Left lobe of liver (tissue), 2 donors: ENCODE measurements around the gene SOAT2. TPM values are rescaled to one million over a fixed set of nuclear protein-coding genes. Genes with fewer than 3 reads are reported as not detected.
"Not testable (repeated sequence)": the region's sequence is repeated elsewhere in the genome, so short reads cannot be mapped to it uniquely, and the experiment has no call there.

ENCODE experiments used
- ATAC-seq: fragments of 200-7000 bp; cut with Tn5 transposase; one replicate; pipeline ENCODE4 v1.9.1; 2020; ENCODE audit warnings: mild to moderate bottlenecking, moderate library complexity
- DNase-seq: peaks from one replicate; pipeline ENCODE4 v3.0.0-alpha.2; 2020; ENCODE audit warnings: low spot score
- total RNA-seq: library from RNA; stranded (reverse); gene quantifications from one replicate; pipeline ENCODE4 v1.2.1, GENCODE V29; 2021
- donor health status: DM: no; HTN: no; CAD: no; lungs with moderate emphysema.
- donor health status: DM: no; HTN: yes; CAD: no.

Gene SOAT2
- total RNA-seq, 1 donor from 2014 or later = 0.25 TPM

- DNase-seq (no peak), ATAC-seq (peak; percentile 65)
Observed at GRCh38 chr12:53101931-53102781, 1.1 kb upstream of the SOAT2 start.

DNA sequence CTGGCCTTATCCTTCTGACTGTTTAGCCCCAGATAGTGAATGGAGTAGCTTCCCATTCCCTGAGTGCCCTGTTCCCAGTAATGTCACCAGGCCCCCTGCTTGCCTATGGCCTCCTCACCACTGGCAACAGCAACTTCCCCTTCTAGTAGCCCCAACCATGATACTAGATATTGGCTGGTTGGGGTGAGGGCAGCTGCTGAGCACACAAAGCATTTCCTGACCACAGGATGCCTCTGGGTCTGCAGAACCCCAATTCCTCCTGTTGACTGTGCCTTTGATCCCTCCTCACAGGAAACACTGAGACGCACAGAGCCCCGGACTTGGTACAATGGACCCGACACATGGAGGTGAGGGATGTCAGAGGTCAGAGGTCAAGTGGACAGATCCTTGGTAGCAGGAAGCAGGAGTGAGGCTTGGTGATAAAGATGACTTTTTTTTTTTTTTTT, 597 bp downstream of the SOAT2 start:
- ATAC-seq (peak; percentile 9), DNase-seq (no peak)

- ATAC-seq (peak; percentile 24), DNase-seq (no peak)
Observed at GRCh38 chr12:53105256-53105655, 2.0 kb downstream of the SOAT2 start.

DNA sequence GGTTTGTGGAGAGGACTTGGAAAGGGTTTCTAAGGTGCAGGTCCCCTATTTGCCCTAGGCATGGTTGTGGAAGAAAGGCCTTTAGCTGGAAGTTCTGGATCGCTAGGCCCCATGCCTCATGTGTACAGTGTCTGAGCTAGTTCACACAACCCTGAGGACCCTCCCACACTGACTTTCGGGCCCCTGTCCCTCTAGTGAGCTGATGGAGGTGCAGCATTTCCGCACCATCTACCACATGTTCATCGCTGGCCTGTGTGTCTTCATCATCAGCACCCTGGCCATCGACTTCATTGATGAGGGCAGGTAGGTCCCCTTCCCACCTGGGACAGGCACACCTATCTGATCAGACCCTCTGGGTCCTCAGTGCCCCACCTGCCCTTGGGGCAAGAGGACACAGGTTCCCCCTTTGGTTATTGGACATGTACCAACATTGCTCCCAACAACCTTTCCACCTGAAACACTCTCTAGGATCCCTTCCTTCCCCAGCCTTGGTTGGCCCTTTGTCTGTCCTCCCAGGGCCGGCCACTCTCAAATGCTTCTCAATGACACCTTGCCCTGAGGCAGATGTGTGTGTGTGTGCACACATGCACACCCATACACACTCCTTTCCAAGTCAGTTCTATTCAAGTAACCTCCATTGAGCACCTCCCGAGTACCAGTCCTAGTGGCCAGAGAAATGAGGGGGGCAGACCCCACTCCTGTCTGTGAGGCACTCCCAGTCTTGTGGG, 2.6 kb downstream of the SOAT2 start:
- no peak for ATAC-seq
- no peak for DNase-seq

DNA sequence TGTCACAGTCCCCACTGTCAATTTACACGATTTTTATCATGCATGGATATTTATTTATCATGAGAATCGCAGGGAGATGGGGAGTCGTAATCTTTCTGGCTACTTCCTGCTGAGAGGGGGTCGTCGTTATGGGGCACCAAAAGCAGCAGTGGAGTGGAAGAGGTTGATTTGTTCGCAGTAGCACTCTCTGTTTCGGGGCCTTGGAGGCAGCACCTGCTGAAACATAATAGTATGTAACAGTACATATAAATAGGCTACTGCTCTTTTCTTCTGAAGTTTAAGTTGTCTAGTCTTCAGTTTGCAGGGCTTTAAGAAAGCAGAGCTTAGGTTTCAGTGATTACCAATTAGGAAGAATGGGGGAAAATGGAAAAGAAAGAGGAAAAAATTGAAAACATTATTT, 3.8 kb downstream of the SOAT2 start:
- ATAC-seq = no peak
- no peak for DNase-seq

DNA sequence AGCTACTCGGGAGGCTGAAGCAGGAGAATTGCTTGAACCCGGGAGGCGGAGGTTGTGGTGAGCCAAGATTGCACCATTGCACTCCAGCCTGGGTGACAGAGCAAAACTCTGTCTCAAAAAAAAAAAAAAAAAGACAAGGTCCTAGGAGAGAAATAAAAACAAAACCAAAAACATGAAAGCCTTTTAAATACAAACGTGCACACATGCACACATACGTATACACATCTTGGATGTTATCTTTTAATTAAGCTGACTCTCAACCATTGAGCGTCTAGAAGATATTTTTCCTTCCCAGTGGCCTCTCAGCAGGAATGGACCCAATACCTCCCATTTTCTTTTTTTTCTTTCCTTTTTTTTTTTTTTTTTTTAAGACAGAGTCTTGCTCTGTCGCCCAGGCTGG, 9.1 kb downstream of the SOAT2 start:
- not testable (repeated sequence) for DNase-seq, ATAC-seq

DNA sequence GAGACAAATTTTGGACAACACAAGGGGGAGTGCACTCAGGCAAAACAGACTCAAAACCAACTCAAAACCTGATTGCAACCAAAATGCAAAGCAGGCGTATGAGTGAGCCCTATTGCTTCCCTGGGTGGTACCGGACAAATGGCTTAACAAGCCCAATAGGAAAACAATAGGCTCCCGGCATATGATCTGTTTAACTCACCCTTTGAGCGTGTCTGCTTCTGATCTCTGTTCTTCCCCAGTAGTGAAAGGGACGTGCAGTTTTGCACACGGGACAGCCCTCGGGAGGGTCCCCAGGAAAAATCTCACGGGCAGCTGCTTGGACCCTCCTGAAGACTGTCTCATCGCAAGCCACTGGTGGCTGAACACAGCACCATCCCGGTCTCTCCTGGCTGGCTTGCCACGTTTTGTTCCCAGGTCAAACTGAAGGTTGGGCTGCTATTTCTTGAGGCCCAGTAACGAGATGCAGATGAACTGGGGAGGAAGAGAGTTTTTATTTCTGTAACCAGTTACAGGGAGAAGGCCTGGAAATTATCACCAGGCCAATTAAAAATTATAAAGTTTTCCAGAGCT, 9.9 kb downstream of the SOAT2 start:
- DNase-seq = no peak
- no peak for ATAC-seq

DNA sequence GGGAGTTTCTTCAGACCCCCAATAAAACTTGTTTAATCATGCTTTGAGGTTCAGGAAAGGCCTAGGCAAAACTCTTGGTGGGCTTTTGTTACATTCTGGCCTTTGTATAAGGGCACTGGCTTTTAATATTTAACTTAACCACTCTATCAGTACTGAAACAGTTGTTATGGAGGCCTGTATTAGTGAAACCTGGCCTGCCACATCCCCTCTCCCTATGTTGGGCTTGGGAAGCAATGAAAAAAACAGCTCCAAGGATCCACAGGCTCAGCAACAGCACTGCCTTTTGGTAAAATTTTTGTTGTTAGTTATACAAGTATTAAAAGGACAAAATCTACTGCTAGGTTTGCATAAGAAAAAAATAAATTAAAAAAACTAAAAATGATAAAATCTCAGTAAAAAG, 10.7 kb downstream of the SOAT2 start:
- ATAC-seq (no peak), DNase-seq (no peak)

DNA sequence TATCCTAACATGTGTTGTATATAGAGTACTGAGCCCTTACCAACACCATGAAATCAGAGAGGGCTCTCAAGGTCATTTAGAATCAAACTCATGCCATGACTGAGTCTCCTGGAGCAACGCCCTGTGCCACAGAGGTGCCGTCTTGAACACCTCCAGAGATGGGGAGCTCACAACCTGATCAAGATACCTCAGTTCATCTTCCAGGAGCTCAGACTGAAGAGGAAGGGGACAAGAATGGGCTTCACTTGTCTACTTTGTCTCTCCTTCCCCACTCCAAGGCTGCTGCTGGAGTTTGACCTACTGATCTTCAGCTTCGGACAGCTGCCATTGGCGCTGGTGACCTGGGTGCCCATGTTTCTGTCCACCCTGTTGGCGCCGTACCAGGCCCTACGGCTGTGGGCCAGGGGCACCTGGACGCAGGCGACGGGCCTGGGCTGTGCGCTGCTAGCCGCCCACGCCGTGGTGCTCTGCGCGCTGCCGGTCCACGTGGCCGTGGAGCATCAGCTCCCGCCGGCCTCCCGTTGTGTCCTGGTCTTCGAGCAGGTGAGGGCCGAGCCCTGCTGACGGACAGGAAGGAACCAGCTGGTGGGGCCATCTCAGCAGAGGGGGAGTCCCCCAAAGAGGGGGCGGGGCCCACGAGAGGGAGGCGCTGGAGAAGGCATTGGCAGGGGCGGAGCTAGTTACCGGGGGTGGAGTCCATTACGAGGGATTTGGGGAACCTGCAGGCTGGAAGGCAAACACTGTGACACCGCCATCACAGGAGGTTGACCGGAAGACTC, 12.0 kb downstream of the SOAT2 start:
- no peak for DNase-seq
- no peak for ATAC-seq

DNA sequence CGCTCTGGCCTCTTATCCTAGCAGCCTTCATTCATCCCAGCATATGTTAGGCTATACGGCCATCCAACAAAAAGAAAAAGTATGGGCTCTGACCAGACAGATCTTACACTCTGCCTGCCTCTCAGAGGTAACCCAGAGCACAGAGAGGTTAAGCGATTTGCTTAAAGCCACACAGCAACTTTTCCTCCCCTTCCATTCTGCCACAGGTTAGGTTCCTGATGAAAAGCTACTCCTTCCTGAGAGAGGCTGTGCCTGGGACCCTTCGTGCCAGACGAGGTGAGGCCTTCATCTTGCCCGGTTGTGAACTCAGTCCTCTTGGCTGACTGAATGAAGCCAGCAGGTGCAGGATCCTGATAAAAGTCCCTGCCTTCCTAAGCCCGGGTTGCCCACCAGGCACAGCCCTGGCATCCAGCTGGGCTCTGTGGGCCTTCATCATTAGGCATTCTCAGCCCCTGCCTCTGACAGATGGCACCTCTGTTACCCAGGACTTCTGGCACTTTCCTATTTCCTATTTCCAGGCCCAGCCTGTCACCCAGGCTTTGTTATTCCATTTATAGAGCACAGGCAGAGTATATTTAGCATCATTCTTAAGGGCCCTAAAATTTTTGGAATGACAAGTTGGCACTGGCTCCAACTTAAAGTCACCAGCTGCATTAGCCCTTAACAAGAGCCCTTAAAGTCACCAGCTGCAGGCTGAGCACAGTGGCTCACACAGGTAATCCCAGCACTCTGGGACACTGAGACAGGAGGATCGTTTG, 12.8 kb downstream of the SOAT2 start:
- ATAC-seq (no peak), DNase-seq (no peak)

DNA sequence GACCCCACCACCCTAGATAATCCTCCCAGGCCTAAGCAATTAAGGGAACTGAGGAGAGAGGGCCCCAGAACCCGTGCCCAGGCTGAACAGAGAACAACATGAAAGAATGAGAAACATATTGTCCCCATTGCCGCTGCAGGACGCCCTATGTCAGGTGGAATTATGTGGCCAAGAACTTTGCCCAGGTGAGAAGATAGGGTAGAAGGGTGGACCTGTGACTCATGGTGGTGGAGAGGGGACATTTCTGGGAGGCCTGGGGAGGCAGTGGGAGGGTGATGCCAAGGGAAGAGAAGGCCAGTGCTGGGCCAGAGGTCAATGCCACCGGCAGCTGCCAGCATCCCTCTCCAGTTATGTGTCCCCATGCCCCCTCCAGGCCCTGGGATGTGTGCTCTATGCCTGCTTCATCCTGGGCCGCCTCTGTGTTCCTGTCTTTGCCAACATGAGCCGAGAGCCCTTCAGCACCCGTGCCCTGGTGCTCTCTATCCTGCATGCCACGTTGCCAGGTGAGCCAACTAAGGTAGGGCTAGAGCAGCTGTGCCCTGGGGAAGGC, 15.5 kb downstream of the SOAT2 start:
- DNase-seq (no peak), ATAC-seq (no peak)

DNA sequence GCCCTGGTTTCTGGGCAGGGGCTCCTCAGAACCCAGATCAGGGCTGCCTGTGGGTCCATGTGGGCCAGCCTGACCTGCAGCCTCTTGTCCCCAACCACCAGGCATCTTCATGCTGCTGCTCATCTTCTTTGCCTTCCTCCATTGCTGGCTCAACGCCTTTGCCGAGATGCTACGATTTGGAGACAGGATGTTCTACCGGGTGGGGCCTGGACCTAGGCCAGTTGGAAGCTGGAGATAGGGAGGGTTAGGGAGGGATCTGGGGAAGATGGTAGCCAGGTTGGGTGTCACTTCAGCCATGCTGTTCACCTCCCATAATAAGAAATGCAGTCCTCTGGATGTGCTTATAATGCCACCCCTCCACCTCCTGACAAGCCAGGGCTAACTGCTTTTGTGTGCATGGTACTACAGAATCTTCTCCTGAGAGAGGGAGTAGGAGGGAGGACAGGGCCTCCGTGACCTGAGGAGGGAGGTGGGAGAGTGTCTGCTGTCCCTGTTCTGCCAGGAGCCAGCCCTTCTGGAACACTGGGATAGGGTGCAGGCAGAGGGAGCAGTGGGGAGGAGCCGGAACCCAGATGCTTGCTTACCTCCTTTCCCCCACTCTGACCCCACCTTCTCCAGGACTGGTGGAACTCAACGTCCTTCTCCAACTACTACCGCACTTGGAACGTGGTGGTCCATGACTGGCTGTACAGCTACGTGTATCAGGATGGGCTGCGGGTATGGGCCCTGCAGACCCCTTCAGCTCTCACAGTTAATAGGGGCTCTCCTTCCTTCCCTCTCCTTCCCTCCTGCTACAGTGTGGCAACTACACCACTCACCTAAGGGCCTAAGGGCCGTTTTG, 17.6 kb downstream of the SOAT2 start:
- ATAC-seq = no peak
- no peak for DNase-seq

- ATAC-seq (no peak), DNase-seq (no peak)
Observed at GRCh38 chr12:53122961-53123468, 19.7 kb downstream of the SOAT2 start.

- no peak for ATAC-seq
- no peak for DNase-seq
Observed at GRCh38 chr12:53123578-53124351, 20.5 kb downstream of the SOAT2 start.

GRCh38 chr12:53124352-53124723, 21.1 kb downstream of the SOAT2 start:
- no peak for ATAC-seq
- DNase-seq = no peak

DNA sequence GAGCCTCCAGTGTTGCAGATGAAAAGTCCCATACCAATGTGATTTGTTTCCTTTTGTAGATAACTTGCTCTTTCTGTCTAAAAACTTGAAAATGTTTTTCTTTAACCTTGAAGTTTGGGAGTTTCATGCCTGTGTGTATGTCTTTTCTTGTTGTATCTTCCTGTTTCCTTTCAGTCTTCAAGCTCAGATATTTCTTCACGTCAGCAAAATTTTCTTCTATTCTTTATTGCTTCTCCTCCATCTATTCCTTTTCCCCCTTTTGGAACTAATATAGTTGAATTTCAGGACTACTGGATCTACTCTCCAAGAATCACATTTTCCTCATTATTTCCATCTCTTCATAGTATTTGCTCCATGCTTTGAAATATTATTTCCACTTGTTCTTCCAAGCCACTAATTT, 23.9 kb downstream of the SOAT2 start:
- DNase-seq = no peak
- no peak for ATAC-seq

DNA sequence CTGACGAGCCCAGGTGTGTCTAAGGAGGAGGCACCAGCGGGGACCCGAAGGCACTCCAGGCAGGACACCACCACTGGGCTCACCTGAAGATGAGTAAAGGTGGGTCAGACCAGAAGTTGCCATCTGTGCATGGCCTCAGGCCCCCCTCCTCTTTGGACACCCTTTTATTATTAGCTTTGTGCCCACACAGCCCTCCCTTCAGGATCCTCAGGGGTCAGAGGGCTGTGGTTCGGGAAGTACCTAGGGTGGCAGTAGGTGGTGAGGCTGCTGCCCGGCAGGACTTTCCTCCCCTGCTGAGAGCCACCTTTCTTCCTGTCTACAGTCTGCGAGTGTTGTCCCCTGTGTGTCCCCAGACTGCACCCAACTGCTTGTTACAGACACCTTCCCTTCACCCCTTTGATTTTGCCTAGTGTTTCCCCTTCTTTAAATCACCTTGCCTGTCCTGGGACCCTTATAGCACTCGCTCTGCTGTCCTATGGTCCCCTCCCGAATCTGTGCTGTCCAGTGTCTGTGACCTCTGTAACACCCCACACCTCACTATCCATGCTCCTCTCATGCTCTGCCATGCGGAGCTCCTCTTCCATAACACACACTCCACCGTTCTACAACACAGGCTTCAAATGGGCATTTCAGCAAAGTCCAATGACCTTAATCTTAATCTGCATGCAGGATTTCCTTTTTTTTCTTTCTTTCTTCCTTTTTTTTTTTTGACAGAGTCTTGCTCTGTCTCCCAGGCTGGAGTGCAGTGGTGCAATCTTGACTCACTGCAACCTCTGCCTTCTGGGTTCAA, 25.7 kb downstream of the SOAT2 start:
- ATAC-seq = no peak
- DNase-seq = no peak
